Neural cell (in vitro differentiated cells): ENCODE results near the gene PHLDB1. TPM values are rescaled to one million over a fixed set of nuclear protein-coding genes. Genes with fewer than 3 reads are reported as not detected.

ENCODE experiments used
- H2AFZ ChIP-seq: fragments of 200-600, 300-800 bp; sonication (generic), shearing (Covaris generic); 2 replicates; pipeline ENCODE4 v1.6.0; 2014; ENCODE audit warnings: low read depth, mild to moderate bottlenecking, antibody characterized with exemption, low read length, moderate library complexity
- H3F3A ChIP-seq: fragments of 200-600 bp; shearing (Covaris generic); 2 replicates; pipeline ENCODE4 v1.6.1; 2016; ENCODE audit warnings: mild to moderate bottlenecking, moderate library complexity, mixed read lengths, antibody characterized with exemption, low read length; ENCODE audit not compliant: insufficient read depth, poor library complexity, severe bottlenecking
- H3K27ac ChIP-seq: fragments of 200-600, 300-800 bp; sonication (generic), shearing (Covaris generic); 2 replicates; pipeline ENCODE4 v1.5.1; 2014; ENCODE audit warnings: mild to moderate bottlenecking, low read length, moderate library complexity
- H3K27me3 ChIP-seq: fragments of 300-800, 200-600 bp; sonication (generic), shearing (Covaris generic); 2 replicates; pipeline ENCODE4 v1.6.0; 2014; ENCODE audit warnings: mild to moderate bottlenecking, low read depth, low read length, moderate library complexity; ENCODE audit not compliant: insufficient read depth
- H3K36me3 ChIP-seq: fragments of 300-800, 200-600 bp; sonication (generic), shearing (Covaris generic); 2 replicates; pipeline ENCODE4 v1.5.1; 2014; ENCODE audit warnings: mild to moderate bottlenecking, antibody characterized with exemption, low read length, moderate library complexity; ENCODE audit not compliant: insufficient read depth
- H3K4me2 ChIP-seq: fragments of 300-800, 200-600 bp; sonication (generic), shearing (Covaris generic); 2 replicates; pipeline ENCODE4 v1.6.0; 2014; ENCODE audit warnings: mild to moderate bottlenecking, low read length
- H3K4me3 ChIP-seq: fragments of 300-800, 200-600 bp; sonication (generic), shearing (Covaris generic); 2 replicates; pipeline ENCODE4 v1.5.1; 2014; ENCODE audit warnings: mild to moderate bottlenecking, low read length, moderate library complexity
- H3K79me2 ChIP-seq: fragments of 200-600 bp; shearing (Covaris generic); replicated peaks from 2 replicates; pipeline ENCODE4 v1.6.0; 2014; ENCODE audit warnings: mild to moderate bottlenecking, low read length, moderate library complexity; ENCODE audit not compliant: insufficient read depth
- H3K9ac ChIP-seq: fragments of 300-800, 200-600 bp; sonication (generic), shearing (Covaris generic); 2 replicates; pipeline ENCODE4 v1.6.1; 2016; ENCODE audit warnings: mild to moderate bottlenecking, low read length, mixed read lengths
- H3K9me2 ChIP-seq: fragments of 200-600 bp; shearing (Covaris generic); 2 replicates; pipeline ENCODE4 v1.6.1; 2016; ENCODE audit warnings: mild to moderate bottlenecking, low read length, mixed read lengths; ENCODE audit not compliant: insufficient read depth
- H3K9me3 ChIP-seq: fragments of 200-600, 300-800 bp; sonication (generic), shearing (Covaris generic); 2 replicates; pipeline ENCODE4 v1.6.1; 2016; ENCODE audit warnings: mild to moderate bottlenecking, mixed run types, low read length, moderate library complexity, mixed read lengths
- H4K20me1 ChIP-seq: fragments of 200-600 bp; shearing (Covaris generic); 2 replicates; pipeline ENCODE4 v1.6.1; 2016; ENCODE audit warnings: mild to moderate bottlenecking, mixed run types; ENCODE audit not compliant: insufficient read depth
- POLR2AphosphoS5 ChIP-seq: IDR thresholded peaks from 2 replicates; pipeline ENCODE4 v1.6.1; 2012
- RAD21 ChIP-seq: fragments of 450-650 bp; conservative IDR thresholded peaks from 2 replicates; pipeline ENCODE4 v1.6.1; 2014; ENCODE audit warnings: antibody characterized with exemption, mild to moderate bottlenecking, moderate library complexity
- REST ChIP-seq: IDR thresholded peaks from 2 replicates; pipeline ENCODE4 v1.6.1; 2012; ENCODE audit warnings: borderline replicate concordance
- SMC3 ChIP-seq: fragments of 450-650 bp; conservative IDR thresholded peaks from 2 replicates; pipeline ENCODE4 v1.6.1; 2014; ENCODE audit warnings: antibody characterized with exemption, mild to moderate bottlenecking, moderate library complexity; ENCODE audit not compliant: poor library complexity
- TAF1 ChIP-seq: IDR thresholded peaks from 2 replicates; pipeline ENCODE4 v1.6.1; 2012; ENCODE audit warnings: low read depth
- polyA plus RNA-seq: library from polyadenylated mRNA; depleted of rRNA; stranded (reverse); fragments of >200 nt; gene quantifications from 2 replicates; pipeline ENCODE4 v1.2.3, GENCODE V29; 2014
- TF ChIP-seq, protein P1 (sequence below): fragments of 450-650 bp; IDR thresholded peaks from 2 replicates; pipeline ENCODE4 v1.5.1; 2014; ENCODE audit warnings: antibody characterized with exemption, mild to moderate bottlenecking, moderate library complexity; ENCODE audit not compliant: poor library complexity, severe bottlenecking

The PHLDB1 gene
- polyA plus RNA-seq, 1 donor from 2014 or later: 114 TPM

DNA sequence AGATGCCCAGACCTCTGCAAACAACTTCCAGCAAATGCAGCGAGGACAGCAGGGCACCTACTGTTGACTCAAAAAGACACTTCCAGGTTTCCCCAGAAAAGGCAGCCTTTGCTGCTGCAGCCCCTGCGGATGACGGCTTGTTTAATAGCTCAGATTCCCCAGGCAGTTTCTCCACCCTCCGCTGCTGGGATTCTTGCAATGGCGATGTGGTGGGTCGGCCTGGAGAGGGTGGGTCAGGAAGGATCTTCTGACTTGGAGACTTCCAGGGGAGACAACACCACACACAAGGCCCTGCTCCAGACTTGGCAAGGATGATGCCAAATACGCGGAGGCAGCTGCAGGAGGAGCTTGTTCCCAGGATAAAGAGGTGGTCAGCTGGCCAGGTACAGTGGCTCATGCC lies 89.9 kb downstream of the PHLDB1 start:
- Histone ChIP-seq H3K79me2 (no peaks in the 10 kb centered on the region), H3K27ac (no peak overlapping the region), H3K36me3 (no peaks in the 10 kb centered on the region), H4K20me1 (no peaks in the 10 kb centered on the region), H3K4me2 (no peak overlapping the region), H3K9me3 (no peaks in the 10 kb centered on the region), H3K9me2 (no peaks in the 10 kb centered on the region), H2AFZ (no peak overlapping the region), H3K27me3 (no peaks in the 10 kb centered on the region), H3K9ac (no peak overlapping the region), H3K4me3 (no peak overlapping the region), H3F3A (no peaks in the 10 kb centered on the region)
- TF ChIP-seq POLR2AphosphoS5 (no peak), TAF1 (no peak)
- TF ChIP-seq, protein P1, sequence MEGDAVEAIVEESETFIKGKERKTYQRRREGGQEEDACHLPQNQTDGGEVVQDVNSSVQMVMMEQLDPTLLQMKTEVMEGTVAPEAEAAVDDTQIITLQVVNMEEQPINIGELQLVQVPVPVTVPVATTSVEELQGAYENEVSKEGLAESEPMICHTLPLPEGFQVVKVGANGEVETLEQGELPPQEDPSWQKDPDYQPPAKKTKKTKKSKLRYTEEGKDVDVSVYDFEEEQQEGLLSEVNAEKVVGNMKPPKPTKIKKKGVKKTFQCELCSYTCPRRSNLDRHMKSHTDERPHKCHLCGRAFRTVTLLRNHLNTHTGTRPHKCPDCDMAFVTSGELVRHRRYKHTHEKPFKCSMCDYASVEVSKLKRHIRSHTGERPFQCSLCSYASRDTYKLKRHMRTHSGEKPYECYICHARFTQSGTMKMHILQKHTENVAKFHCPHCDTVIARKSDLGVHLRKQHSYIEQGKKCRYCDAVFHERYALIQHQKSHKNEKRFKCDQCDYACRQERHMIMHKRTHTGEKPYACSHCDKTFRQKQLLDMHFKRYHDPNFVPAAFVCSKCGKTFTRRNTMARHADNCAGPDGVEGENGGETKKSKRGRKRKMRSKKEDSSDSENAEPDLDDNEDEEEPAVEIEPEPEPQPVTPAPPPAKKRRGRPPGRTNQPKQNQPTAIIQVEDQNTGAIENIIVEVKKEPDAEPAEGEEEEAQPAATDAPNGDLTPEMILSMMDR: no peak

DNA sequence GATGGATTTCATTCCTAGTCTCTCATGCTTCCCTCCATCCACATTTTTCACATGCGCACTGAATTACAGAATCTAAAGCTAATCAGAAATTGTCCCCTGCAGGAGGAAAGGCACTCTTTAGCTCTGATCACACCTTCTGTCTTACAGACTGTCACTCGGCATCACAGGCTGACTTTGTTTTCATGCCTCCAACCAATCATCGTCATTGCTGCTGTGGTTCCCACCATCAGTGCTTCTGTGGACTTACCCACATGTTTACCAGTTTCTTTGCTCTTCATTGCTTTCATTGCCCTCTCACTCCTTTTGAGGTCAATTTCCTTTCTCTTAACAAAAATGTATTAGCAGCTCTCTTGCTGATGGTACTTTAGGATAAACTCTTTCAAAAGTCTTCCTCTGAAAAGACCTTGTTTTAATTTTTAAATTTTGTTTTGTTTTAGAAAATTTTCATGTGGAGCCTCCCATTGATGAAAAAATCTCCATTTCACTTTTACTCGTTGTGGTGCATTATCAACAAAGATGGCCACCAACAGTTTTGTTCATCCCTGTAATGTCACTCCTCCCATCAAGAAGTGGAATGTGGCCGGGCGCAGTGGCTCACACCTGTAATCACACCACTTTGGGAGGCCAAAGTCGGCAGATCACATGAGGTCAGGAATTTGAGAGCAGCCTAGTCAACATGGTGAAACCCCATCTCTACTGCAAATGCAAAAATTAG lies 92.2 kb downstream of the PHLDB1 start:
- Histone ChIP-seq H3K27ac (no peak overlapping the region), H3K36me3 (no peaks in the 10 kb centered on the region), H3K27me3 (no peaks in the 10 kb centered on the region), H2AFZ (no peak overlapping the region), H3K4me2 (no peak overlapping the region), H3F3A (no peaks in the 10 kb centered on the region), H3K4me3 (no peak overlapping the region), H4K20me1 (no peaks in the 10 kb centered on the region), H3K9me3 (no peaks in the 10 kb centered on the region), H3K9ac (no peak overlapping the region), H3K79me2 (no peaks in the 10 kb centered on the region), H3K9me2 (no peaks in the 10 kb centered on the region)
- TF ChIP-seq RAD21 (no peak), TAF1 (no peak), POLR2AphosphoS5 (no peak), SMC3 (no peak), REST (no peak)
- TF ChIP-seq, protein P1: no peak
